HG03439 (cell line): ENCODE results near the gene RBM8A.
"Not testable (repeated sequence)": the region's sequence is repeated elsewhere in the genome, so short reads cannot be mapped to it uniquely, and the experiment has no call there.

Experiments used
- ATAC-seq: cut with Tn5 transposase; IDR thresholded peaks from one replicate; pipeline ENCODE4 v1.9.1; 2021; ENCODE audit warnings: mild to moderate bottlenecking, moderate library complexity; ENCODE audit not compliant: unreplicated experiment

RBM8A gene

GRCh38 chr1:145956781-145957442 lies 29.6 kb upstream of the RBM8A start:
- ATAC-seq = no peak

- no peak for ATAC-seq
Measured at GRCh38 chr1:145956361-145956760, 29.1 kb upstream of the RBM8A start.

- no peak for ATAC-seq
Measured at GRCh38 chr1:145955436-145955835, 28.2 kb upstream of the RBM8A start.

DNA sequence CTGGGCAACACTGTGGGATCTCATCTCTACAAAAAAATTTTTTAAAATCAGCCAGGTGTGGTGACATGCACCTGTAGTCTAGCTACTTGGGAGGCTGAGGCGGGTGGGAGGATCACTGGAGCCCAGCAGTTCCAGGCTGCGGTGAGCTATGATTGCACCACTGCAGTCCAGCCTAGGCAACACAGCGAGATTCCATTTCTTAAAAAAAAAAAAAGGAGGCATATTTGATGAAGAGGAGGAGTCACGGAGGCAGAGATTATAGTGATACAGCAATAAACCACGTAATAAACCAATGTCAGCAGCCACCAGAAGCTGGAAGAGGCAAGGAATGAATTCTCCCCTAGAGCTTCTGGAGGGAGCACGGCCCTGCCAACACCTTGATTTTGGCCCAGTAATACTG lies 26.6 kb upstream of the RBM8A start:
- no peak for ATAC-seq

- ATAC-seq = no peak
Measured at GRCh38 chr1:145952903-145953302, 25.6 kb upstream of the RBM8A start.

GRCh38 chr1:145951526-145951925 lies 24.2 kb upstream of the RBM8A start:
- no peak for ATAC-seq

- ATAC-seq = no peak
Measured at GRCh38 chr1:145949219-145949618, 21.9 kb upstream of the RBM8A start.

DNA sequence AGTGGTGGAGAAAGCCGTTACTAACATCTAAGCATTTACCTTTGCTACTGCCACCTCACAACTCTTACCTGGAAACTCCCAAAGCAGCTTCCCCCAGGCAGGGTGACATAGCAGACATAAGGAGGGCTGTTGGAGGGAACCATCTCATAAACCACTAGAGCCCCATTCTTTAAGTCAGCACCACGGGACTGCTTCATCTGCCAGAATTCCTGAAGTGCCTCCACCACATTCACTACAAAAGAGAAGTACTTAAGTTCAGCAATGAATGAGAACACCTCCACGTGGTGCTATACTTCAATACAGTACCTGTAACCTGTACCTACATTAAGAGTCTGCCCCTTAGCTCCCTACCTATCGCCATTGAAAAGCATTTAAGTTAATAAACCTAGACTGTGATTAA lies 20.3 kb upstream of the RBM8A start:
- ATAC-seq = no peak

DNA sequence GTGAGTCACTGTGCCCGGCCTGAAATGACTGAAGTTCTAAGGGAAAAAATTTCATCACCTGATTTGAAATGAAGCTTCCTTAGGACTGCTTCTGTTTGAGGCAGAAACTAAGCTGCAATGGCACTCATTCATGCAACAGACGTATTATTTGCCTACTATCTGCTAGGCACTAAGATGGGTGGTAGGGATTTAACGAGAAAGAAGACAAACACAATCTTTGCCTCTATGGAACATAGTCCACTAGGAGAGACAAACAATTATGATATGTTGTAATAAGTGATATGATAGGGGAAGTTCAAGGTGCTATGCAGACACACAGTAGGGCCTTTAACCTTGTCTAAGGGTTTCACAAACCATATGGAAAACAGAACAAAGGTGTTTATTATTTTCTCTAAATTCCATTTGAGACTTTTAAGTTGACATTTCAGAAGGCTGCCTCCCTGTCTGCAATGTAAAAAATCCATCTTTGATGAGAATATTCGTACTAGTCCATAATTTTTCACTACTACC lies 19.2 kb upstream of the RBM8A start:
- no peak for ATAC-seq

GRCh38 chr1:145944532-145944931 lies 17.2 kb upstream of the RBM8A start:
- no peak for ATAC-seq

DNA sequence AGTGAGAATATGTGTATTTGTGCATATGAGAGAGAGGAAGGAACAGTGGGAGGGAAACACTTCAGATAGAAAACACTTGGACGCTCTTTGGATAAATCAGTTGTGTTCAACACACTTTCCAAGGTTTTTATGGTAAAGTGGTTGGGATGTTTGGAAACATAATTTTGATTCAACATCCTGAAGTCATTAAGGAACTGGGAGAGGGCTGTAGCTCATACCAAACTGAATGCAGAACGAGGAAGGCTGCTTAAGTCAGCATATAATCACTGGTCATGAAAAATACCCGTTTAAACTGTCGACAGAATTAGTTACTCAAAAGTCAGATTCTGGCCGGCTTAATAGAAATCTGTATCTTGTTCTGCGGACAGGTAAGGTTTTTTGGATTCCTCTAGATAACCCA lies 15.6 kb upstream of the RBM8A start:
- no peak for ATAC-seq

GRCh38 chr1:145942405-145942804 lies 15.1 kb upstream of the RBM8A start:
- no peak for ATAC-seq

GRCh38 chr1:145937436-145937835 lies 10.2 kb upstream of the RBM8A start:
- no peak for ATAC-seq

DNA sequence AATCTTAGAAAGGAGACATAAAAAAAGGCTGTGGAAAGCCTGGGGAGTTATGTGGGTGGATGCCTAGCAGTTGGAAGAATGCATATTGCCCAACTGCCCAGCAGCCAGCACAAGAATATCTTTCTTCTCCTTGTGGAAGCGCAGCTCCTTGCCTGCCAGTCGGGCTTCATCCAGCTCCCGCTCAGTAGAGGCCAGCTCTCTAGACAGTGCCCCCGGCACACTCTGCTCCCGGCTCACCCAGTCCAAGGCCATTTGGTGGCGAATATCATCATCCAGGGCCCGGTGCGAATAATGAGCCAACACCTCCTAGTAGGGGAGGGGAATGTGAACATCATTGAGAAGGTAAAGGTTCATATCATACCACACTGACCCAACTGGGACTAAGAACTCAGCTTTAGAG lies 9.0 kb upstream of the RBM8A start:
- ATAC-seq = no peak

DNA sequence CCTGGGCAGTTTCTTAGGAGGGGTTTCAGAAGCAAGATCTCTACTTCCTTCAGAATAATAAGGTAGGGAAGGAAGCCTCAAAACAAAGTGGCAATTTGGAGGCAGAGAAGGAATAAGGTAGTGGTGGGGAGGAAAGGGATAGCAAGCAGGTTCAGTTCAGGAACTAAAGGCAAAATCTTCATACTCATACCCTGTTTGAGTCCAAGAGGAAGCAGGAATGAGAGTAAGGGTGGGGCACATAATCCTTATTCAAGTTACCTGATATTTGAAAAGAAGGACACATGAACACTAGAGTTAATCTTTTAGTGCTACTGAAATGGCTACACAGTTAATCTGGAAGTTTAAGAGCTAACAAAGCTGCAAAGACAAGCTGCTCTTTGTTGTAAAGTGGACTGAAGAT lies 8.4 kb upstream of the RBM8A start:
- ATAC-seq = no peak

DNA sequence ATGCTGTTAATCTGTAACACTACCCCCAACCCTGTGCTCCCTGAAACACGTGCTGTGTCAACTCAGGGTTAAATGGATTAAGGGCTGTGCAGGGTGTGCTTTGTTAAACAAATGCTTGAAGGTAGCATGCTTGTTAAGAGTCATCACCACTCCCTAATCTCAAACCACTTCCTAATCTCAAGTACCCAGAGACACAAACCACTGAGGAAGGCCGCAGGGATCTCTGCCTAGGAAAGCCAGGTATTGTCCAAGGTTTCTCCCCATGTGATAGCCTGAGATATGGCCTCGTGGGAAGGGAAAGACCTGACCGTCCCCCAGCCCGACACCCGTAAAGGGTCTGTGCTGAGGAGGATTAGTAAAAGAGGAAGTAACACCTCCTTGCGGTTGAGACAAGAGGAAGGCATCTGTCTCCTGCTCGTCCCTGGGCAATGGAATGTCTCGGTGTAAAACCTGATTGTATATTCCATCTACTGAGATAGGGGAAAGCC lies 5.3 kb upstream of the RBM8A start:
- ATAC-seq = not testable (repeated sequence)

DNA sequence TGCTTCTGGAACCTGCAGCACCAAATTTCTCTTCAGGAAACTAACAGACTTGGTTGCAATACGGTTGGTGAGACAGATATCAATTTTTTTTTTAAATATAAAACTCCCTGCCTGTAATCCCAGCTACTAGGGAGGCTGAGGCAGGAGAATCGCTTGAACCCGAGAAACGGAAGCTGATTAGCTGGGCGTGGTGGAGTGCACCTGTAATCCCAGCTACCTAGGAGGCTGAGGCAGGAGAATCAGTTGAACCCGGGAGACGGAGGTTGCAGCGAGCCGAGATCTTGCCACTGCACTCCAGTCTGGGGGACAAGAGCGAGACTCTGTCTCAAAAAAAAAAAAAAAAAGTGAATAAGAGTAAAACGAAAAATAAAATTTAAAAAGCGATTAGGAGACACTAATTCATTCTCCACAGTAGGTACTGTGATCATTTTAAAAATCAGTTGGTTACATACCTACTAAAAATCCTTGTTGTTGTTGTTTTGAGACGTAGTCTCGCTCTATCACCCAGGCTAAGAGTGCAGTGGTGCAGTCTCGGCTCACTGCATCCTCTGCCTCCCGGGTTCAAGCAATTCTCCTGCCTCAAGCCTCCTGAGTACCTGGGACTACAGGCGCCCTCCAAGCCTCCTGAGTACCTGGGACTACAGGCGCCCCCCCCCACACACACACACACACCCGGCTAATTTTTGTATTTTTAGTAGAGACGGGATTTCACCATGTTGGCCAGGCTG lies 796 bp upstream of the RBM8A start:
- no peak for ATAC-seq

- ATAC-seq = no peak
Measured at GRCh38 chr1:145926686-145927062, 610 bp downstream of the RBM8A start.

DNA sequence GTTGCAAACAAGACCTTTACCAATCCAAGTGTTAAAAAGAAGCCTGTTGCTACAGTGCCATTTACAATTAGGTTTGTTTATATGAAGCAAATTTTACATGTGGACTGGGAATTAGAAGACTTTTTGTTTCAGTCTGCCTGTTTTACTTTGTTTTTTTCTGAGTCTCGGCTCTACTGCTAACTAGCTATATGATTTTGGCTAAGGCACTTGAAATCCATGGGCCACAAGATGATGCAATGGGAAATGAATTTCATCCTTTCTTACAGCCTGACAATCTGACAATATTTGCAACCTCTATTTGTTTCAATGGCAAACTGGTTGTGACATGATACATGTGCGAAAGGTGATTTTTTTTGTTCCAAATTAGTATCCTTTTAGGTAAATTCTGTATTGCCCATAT lies 5.0 kb downstream of the RBM8A start:
- no peak for ATAC-seq

DNA sequence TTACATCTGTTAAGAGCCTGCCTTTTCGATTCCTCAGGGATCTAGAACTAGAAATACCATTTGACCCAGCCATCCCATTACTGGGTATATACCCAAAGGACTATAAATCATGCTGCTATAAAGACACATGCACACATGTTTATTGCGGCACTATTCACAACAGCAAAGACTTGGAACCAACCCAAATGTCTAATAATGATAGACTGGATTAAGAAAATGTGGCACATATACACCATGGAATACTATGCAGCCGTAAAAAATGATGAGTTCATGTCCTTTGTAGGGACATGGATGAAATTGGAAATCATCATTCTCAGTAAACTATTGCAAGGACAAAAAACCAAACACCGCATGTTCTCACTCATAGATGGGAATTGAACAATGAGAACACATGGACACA lies 7.0 kb downstream of the RBM8A start:
- ATAC-seq = not testable (repeated sequence)

DNA sequence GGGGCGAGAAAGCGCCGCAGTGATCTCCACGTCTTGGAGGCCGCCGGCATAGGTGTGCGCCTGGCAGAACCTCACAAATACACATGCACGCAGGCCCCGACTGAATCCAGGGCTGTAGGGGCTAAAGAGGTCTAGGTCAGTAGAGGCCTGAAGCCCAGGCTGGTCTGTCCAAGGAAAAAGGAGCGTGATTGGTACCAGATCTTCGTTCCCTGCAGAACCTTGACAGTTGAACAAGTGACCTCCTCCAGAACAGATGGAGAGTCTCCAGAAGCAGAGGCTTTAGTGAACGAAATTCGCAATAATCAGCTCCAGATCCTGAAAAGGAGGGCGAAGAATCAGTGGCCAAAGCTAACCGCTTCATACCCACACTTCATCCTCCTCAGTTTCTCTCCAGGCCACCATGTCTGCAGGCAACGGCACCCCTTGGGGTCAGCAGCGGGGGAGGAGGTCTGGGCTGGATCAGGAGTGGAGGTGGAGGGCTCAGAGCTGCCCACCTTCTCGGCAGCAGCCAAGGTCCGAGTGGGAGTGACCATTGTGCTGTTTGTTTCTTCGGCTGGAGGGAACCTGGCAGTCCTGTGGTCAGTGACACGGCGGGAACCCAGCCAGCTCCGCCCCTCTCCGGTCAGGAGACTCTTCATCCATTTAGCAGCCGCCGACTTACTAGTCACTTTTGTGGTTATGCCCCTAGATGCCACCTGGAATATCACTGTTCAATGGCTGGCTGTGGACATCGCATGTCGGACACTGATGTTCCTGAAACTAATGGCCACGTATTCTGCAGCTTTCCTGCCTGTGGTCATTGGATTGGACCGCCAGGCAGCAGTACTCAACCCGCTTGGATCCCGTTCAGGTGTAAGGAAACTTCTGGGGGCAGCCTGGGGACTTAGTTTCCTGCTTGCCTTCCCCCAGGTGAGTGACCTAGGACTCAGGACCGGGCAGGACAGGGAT lies 8.0 kb downstream of the RBM8A start:
- peak; percentile 74 for ATAC-seq
